Gastroesophageal sphincter (tissue), 4 donors: ENCODE data around the gene CACNA2D3. TPM values are rescaled to one million over a fixed set of nuclear protein-coding genes. Genes with fewer than 3 reads are reported as not detected.

ENCODE experiments used
- ATAC-seq: fragments of 150-250 bp; one replicate; pipeline ENCODE4 v1.9.1; 2016; ENCODE audit warnings: mild to moderate bottlenecking, moderate library complexity
- H3K27ac ChIP-seq, 4 donors: fragments of 200-600 bp; sonication (generic) in 3 of 4; 1 replicate in 3 of 4; 2 replicates in 1 of 4; pipeline ENCODE4 v1.5.1; 2016 to 2019
- H3K27me3 ChIP-seq: fragments of 200-600 bp; sonication (generic); one replicate; pipeline ENCODE4 v1.5.1; 2019
- H3K36me3 ChIP-seq, 2 donors: fragments of 200-600 bp; sonication (generic); one replicate each; pipeline ENCODE4 v1.5.1; 2019; ENCODE audit warnings: control low read depth in 1 of 2
- H3K4me1 ChIP-seq, 3 donors: fragments of 200-600 bp; sonication (generic); 1 replicate in 2 of 3; 2 replicates in 1 of 3; pipeline ENCODE4 v1.5.1; 2016 to 2019; ENCODE audit warnings: control low read depth in 2 of 3
- H3K4me3 ChIP-seq, 2 donors: fragments of 200-600 bp; sonication (generic); one replicate each; pipeline ENCODE4 v1.5.1; 2019; ENCODE audit warnings: mild to moderate bottlenecking in 1 of 2, moderate library complexity in 1 of 2
- H3K9me3 ChIP-seq, 3 donors: fragments of 200-600 bp; sonication (generic); one replicate each; pipeline ENCODE4 v1.5.1; 2017 to 2019; ENCODE audit warnings: control low read depth in 2 of 3
- EP300 ChIP-seq: sonication (generic); formaldehyde crosslinking; IDR thresholded peaks from one replicate; pipeline ENCODE4 v1.6.1; 2017; ENCODE audit warnings: antibody characterized with exemption, mild to moderate bottlenecking
- POLR2A ChIP-seq, 2 donors: fragments of 450-650 bp; IDR thresholded peaks; one replicate each; pipeline ENCODE4 v1.6.1; 2017; ENCODE audit warnings: antibody characterized with exemption in 2 of 2, mild to moderate bottlenecking in 2 of 2, moderate library complexity in 1 of 2
- POLR2AphosphoS5 ChIP-seq: sonication (generic); formaldehyde crosslinking; IDR thresholded peaks from one replicate; pipeline ENCODE4 v1.6.1; 2017; ENCODE audit warnings: antibody characterized with exemption
- WGBS, 2 donors: methylation state at CpG; one replicate each; pipeline ENCODE4 v1.1.5; 2018; ENCODE audit warnings: low coverage in 1 of 2; 5-methylcytosine and 5-hydroxymethylcytosine counted together
- total RNA-seq, 4 donors: library from RNA; depleted of rRNA; stranded (reverse); fragments of >200 nt; gene quantifications; one replicate each; pipeline ENCODE4 v1.1.0, GENCODE V29; 2016
- TF ChIP-seq, protein P1 (sequence below), 4 experiments: fragments of 200-600 bp in 2 of 4; fragments of 450-650 bp in 2 of 4; sonication (generic) in 1 of 4; IDR thresholded peaks; one replicate each; pipeline ENCODE4 v1.5.1; 2017 to 2019; ENCODE audit warnings: antibody characterized with exemption in 4 of 4, mild to moderate bottlenecking in 2 of 4, moderate library complexity in 2 of 4

The CACNA2D3 gene
- total RNA-seq, 4 donors from 2014 or later = 0.94 to 6.5 (median 3.5) TPM

- WGBS, 2 donors = 45% methylated on average over 4 of the region's 4 CpGs
- H3K9me3 ChIP-seq = no peaks in the 10 kb centered on the region
- no peak overlapping the region for H3K4me3 ChIP-seq
- no peaks in the 10 kb centered on the region for H3K4me1 ChIP-seq
- TF ChIP-seq POLR2A (IDR thresholded peaks at IDR 0.05) (no peak), EP300 (no peak), POLR2AphosphoS5 (no peak)
- TF ChIP-seq, protein P1, sequence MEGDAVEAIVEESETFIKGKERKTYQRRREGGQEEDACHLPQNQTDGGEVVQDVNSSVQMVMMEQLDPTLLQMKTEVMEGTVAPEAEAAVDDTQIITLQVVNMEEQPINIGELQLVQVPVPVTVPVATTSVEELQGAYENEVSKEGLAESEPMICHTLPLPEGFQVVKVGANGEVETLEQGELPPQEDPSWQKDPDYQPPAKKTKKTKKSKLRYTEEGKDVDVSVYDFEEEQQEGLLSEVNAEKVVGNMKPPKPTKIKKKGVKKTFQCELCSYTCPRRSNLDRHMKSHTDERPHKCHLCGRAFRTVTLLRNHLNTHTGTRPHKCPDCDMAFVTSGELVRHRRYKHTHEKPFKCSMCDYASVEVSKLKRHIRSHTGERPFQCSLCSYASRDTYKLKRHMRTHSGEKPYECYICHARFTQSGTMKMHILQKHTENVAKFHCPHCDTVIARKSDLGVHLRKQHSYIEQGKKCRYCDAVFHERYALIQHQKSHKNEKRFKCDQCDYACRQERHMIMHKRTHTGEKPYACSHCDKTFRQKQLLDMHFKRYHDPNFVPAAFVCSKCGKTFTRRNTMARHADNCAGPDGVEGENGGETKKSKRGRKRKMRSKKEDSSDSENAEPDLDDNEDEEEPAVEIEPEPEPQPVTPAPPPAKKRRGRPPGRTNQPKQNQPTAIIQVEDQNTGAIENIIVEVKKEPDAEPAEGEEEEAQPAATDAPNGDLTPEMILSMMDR (IDR thresholded peaks at IDR 0.05) = no peak
- no peak overlapping the region for H3K27ac ChIP-seq
- H3K36me3 ChIP-seq = peaks cover 0 to 10% of the 10 kb centered on the region in 2 donors
- H3K27me3 ChIP-seq = no peaks in the 10 kb centered on the region
- no peak for ATAC-seq
Measured at GRCh38 chr3:54915181-54915580, 792.8 kb downstream of the CACNA2D3 start.

DNA sequence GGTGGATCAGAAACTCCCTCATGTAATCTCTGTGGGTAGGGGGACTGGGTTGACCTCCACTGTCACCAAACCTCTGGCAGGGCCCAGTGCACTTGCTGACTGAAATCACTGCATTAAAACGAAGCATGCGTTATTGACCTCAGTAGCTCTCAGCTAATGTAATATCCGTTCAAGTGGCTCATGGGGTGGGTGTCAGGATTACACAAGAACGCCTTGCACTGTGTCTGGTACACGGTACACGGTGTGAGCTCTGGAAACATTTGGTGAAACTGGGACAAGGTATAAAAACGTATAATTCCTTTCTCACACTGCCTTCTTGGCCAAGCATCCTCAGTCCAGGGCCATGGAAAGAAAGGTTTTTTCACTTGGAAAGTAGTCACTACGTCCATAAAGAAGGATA lies 793.6 kb downstream of the CACNA2D3 start:
- Histone ChIP-seq H3K4me1 (no peaks in the 10 kb centered on the region), H3K9me3 (no peaks in the 10 kb centered on the region), H3K27ac (no peak overlapping the region), H3K4me3 (no peak overlapping the region), H3K27me3 (no peaks in the 10 kb centered on the region), H3K36me3 (peaks cover 0 to 10% of the 10 kb centered on the region in 2 donors)
- WGBS, 2 donors = 85 to 89% methylated on average over 4 to 7 of the region's 8 CpGs
- TF ChIP-seq, protein P1 (IDR thresholded peaks at IDR 0.05) = no peak
- TF ChIP-seq POLR2AphosphoS5 (no peak), POLR2A (IDR thresholded peaks at IDR 0.05) (no peak), EP300 (no peak)
- ATAC-seq = no peak

GRCh38 chr3:54916732-54917131 lies 794.4 kb downstream of the CACNA2D3 start:
- no peak for ATAC-seq
- no peaks in the 10 kb centered on the region for H3K4me1 ChIP-seq
- H3K27ac ChIP-seq = no peak overlapping the region
- H3K4me3 ChIP-seq = no peak overlapping the region
- TF ChIP-seq EP300 (no peak), POLR2A (IDR thresholded peaks at IDR 0.05) (no peak), POLR2AphosphoS5 (no peak)
- TF ChIP-seq, protein P1 (IDR thresholded peaks at IDR 0.05) = no peak
- H3K27me3 ChIP-seq = no peaks in the 10 kb centered on the region
- peaks cover 0 to 9% of the 10 kb centered on the region in 2 donors for H3K36me3 ChIP-seq
- H3K9me3 ChIP-seq = no peaks in the 10 kb centered on the region

- H3K9me3 ChIP-seq = no peaks in the 10 kb centered on the region
- no peaks in the 10 kb centered on the region for H3K27me3 ChIP-seq
- no peak overlapping the region for H3K27ac ChIP-seq
- ATAC-seq = no peak
- no peaks in the 10 kb centered on the region for H3K4me1 ChIP-seq
- H3K4me3 ChIP-seq = no peak overlapping the region
- no peak for TF ChIP-seq POLR2AphosphoS5
- TF ChIP-seq, protein P1 (IDR thresholded peaks at IDR 0.05) = no peak
- TF ChIP-seq EP300 = no peak
- TF ChIP-seq POLR2A (IDR thresholded peaks at IDR 0.05) = no peak
- H3K36me3 ChIP-seq = peaks cover 0 to 5% of the 10 kb centered on the region in 2 donors
- WGBS, 2 donors = 63 to 87% methylated on average over 2 of the region's 2 CpGs
Measured at GRCh38 chr3:54917174-54917573, 794.8 kb downstream of the CACNA2D3 start.

DNA sequence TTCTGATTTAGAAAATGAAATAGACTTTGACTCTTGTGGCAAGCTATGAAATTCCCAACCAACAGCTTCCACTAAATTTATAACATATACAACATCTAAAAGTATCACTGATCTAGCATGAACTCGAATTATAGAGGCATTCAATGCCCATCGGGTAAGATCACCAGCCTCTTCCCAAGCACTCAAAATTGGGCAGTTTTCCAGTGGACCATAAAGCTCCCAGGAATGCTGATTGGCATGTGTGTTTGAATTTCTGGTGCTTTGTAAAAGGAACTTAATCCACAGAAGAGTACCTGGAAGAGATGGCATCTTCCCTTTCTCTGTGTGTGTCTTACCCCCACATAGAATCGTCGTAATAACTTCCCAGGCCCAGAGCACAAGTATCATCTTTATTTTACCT lies 795.5 kb downstream of the CACNA2D3 start:
- ATAC-seq = no peak
- Histone ChIP-seq H3K4me3 (no peak overlapping the region), H3K36me3 (no peaks in the 10 kb centered on the region), H3K27me3 (no peaks in the 10 kb centered on the region), H3K4me1 (no peaks in the 10 kb centered on the region), H3K27ac (no peak overlapping the region), H3K9me3 (no peaks in the 10 kb centered on the region)
- TF ChIP-seq POLR2AphosphoS5 = no peak
- TF ChIP-seq EP300 = no peak
- TF ChIP-seq, protein P1 (IDR thresholded peaks at IDR 0.05) = no peak
- no peak for TF ChIP-seq POLR2A (IDR thresholded peaks at IDR 0.05)
- WGBS, 2 donors = 91 to 100% methylated on average over 3 to 4 of the region's 4 CpGs
